HCT116 (cell line): ENCODE measurements around the gene MTURN. TPM values are rescaled to one million over a fixed set of nuclear protein-coding genes. Genes with fewer than 3 reads are reported as not detected.

Experiments used
- ATAC-seq: fragments of 200-7000 bp; cut with Tn5 transposase; 2 replicates; pipeline ENCODE4 v1.9.1; 2020; ENCODE audit warnings: mild to moderate bottlenecking, moderate library complexity
- BruUV-seq: library from RNA; stranded (reverse); fragments of 400-500 nt; replicated peaks from 2 replicates; lab custom pipeline; 2021; lab: Mats Ljungman, UMichigan
- CTCF ChIA-PET: fragments of 300-600 bp; sonication (Branson Sonifier 250); formaldehyde crosslinking; loops from one replicate; lab custom pipeline; 2021; ENCODE audit warnings: antibody characterized with exemption; lab: Charles Lee
- POLR2A ChIA-PET: fragments of 300-600, 350-600 bp; sonication (Branson Sonifier 250); formaldehyde crosslinking; loops from one replicate; lab custom pipeline; 2021; ENCODE audit warnings: antibody characterized with exemption; lab: Charles Lee
- RAD21 ChIA-PET, 2 experiments: fragments of 300-600 bp; sonication (Branson Sonifier 250); formaldehyde crosslinking; loops; one replicate each; lab custom pipeline; 2023; ENCODE audit warnings: low total read pairs in 2 of 2; ENCODE audit not compliant: uncharacterized antibody in 2 of 2, unreplicated experiment in 2 of 2, low non-redundant PET in 1 of 2; lab: Charles Lee
- DNase-seq: peaks from one replicate; pipeline ENCODE4 v3.0.0-alpha.2; 2010; ENCODE audit warnings: low read depth, low spot score
- H2AFZ ChIP-seq: fragments of 200-600 bp; shearing (Covaris generic), sonication (generic); 2 replicates; pipeline ENCODE4 v1.6.1; 2017; ENCODE audit warnings: low read depth, mixed run types, mixed read lengths, antibody characterized with exemption, low read length; ENCODE audit not compliant: poor library complexity, severe bottlenecking
- H3K27ac ChIP-seq: 2 replicates; pipeline ENCODE4 v1.5.1; 2012; ENCODE audit warnings: low read depth, low read length
- H3K27me3 ChIP-seq: fragments of 200-600 bp; sonication (generic); 2 replicates; pipeline ENCODE4 v1.6.1; 2016; ENCODE audit warnings: mixed run types, low read length, mixed read lengths; ENCODE audit not compliant: insufficient read depth
- H3K36me3 ChIP-seq, 2 experiments: fragments of 200-500 bp in 1 of 2; fragments of 200-600 bp in 1 of 2; sonication (Bioruptor generic) in 1 of 2; sonication (generic) in 1 of 2; 2 replicates each; pipeline versions ENCODE4 v1.5.1 to v1.6.1; 2014 to 2016; ENCODE audit warnings: low read length in 2 of 2, inconsistent platforms in 1 of 2, mixed read lengths in 1 of 2, mixed run types in 1 of 2; ENCODE audit not compliant: insufficient read depth in 2 of 2, control insufficient read depth in 1 of 2
- H3K4me1 ChIP-seq, 2 experiments: fragments of 200-600 bp in 1 of 2; sonication (generic) in 1 of 2; 2 replicates each; pipeline versions ENCODE4 v1.5.1 to v1.6.1; 2012 to 2017; ENCODE audit warnings: low read length in 2 of 2, inconsistent platforms in 1 of 2, mild to moderate bottlenecking in 1 of 2, mixed read lengths in 1 of 2, mixed run types in 1 of 2, moderate library complexity in 1 of 2; ENCODE audit not compliant: insufficient read depth in 2 of 2, control insufficient read depth in 1 of 2
- H3K4me2 ChIP-seq: fragments of 200-600 bp; sonication (generic); 2 replicates; pipeline ENCODE4 v1.6.1; 2017; ENCODE audit warnings: mixed run types, low read length, mixed read lengths
- H3K4me3 ChIP-seq, 2 experiments: fragments of 200-600 bp in 1 of 2; sonication (generic) in 1 of 2; replicated peaks in 1 of 2; 2 replicates each; pipeline ENCODE4 v1.5.1; 2011 to 2016; ENCODE audit warnings: low read length in 2 of 2, control low read depth in 1 of 2, low read depth in 1 of 2, mild to moderate bottlenecking in 1 of 2, mixed read lengths in 1 of 2, mixed run types in 1 of 2
- H3K79me2 ChIP-seq: fragments of 200-600 bp; sonication (generic); 2 replicates; pipeline ENCODE4 v1.6.1; 2017; ENCODE audit warnings: mild to moderate bottlenecking, mixed run types, low read length, moderate library complexity, mixed read lengths; ENCODE audit not compliant: insufficient read depth
- H3K9ac ChIP-seq: fragments of 200-600 bp; sonication (generic); 2 replicates; pipeline ENCODE4 v1.6.1; 2016; ENCODE audit warnings: low read length, mixed read lengths
- H3K9me2 ChIP-seq: fragments of 200-600 bp; sonication (generic), shearing (Covaris generic); 2 replicates; pipeline ENCODE4 v1.6.1; 2017; ENCODE audit warnings: mixed run types, mild to moderate bottlenecking, moderate library complexity; ENCODE audit not compliant: insufficient read depth
- H3K9me3 ChIP-seq, 2 experiments: fragments of 200-500 bp in 1 of 2; fragments of 200-600 bp in 1 of 2; sonication (Bioruptor generic) in 1 of 2; sonication (generic) in 1 of 2; 2 replicates each; pipeline ENCODE4 v1.6.1; 2014 to 2017; ENCODE audit warnings: low read length in 2 of 2, mixed read lengths in 2 of 2, inconsistent platforms in 1 of 2, low read depth in 1 of 2, mild to moderate bottlenecking in 1 of 2, mixed run types in 1 of 2, moderate library complexity in 1 of 2; ENCODE audit not compliant: control insufficient read depth in 1 of 2, insufficient read depth in 1 of 2
- H4K20me1 ChIP-seq: fragments of 200-600 bp; sonication (generic), shearing (Covaris generic); 2 replicates; pipeline ENCODE4 v1.6.1; 2017; ENCODE audit warnings: mixed run types, mild to moderate bottlenecking, moderate library complexity; ENCODE audit not compliant: insufficient read depth
- ATF3 ChIP-seq: IDR thresholded peaks from 2 replicates; pipeline ENCODE4 v1.6.1; 2012
- CEBPB ChIP-seq: IDR thresholded peaks from 2 replicates; pipeline ENCODE4 v1.6.1; 2012; ENCODE audit warnings: low read depth
- CTCF ChIP-seq, 3 experiments: fragments of 200-600 bp in 1 of 3; sonication (generic) in 1 of 3; IDR thresholded peaks in 2 of 3; conservative IDR thresholded peaks in 1 of 3; 2 replicates each; pipeline ENCODE4 v1.5.1; 2012 to 2017; ENCODE audit warnings: low read depth in 2 of 3, low read length in 2 of 3, antibody characterized with exemption in 1 of 3, borderline replicate concordance in 1 of 3, control low read depth in 1 of 3, mild to moderate bottlenecking in 1 of 3, mixed read lengths in 1 of 3, mixed run types in 1 of 3, moderate library complexity in 1 of 3; ENCODE audit not compliant: insufficient read depth in 1 of 3
- ELF1 ChIP-seq: IDR thresholded peaks from 2 replicates; pipeline ENCODE4 v1.6.1; 2012; ENCODE audit warnings: low read depth, borderline replicate concordance
- FOSL1 ChIP-seq: IDR thresholded peaks from 2 replicates; pipeline ENCODE4 v1.6.1; 2012; ENCODE audit warnings: low read depth
- JUND ChIP-seq: IDR thresholded peaks from 2 replicates; pipeline ENCODE4 v1.6.1; 2012
- POLR2AphosphoS5 ChIP-seq: IDR thresholded peaks from 2 replicates; pipeline ENCODE4 v1.6.1; 2011; ENCODE audit warnings: mild to moderate bottlenecking, low read depth, low read length, moderate library complexity
- RAD21 ChIP-seq: IDR thresholded peaks from 2 replicates; pipeline ENCODE4 v1.6.1; 2012; ENCODE audit warnings: low read depth, mild to moderate bottlenecking
- REST ChIP-seq: IDR thresholded peaks from 2 replicates; pipeline ENCODE4 v1.6.1; 2012; ENCODE audit warnings: low read depth
- SIN3A ChIP-seq: IDR thresholded peaks from 2 replicates; pipeline ENCODE4 v1.6.1; 2012; ENCODE audit warnings: low read depth
- SP1 ChIP-seq: IDR thresholded peaks from 2 replicates; pipeline ENCODE4 v1.6.1; 2012; ENCODE audit warnings: low read depth
- SRF ChIP-seq: IDR thresholded peaks from 2 replicates; pipeline ENCODE4 v1.6.1; 2012; ENCODE audit warnings: low read depth
- YY1 ChIP-seq: IDR thresholded peaks from 2 replicates; pipeline ENCODE4 v1.6.1; 2011; ENCODE audit warnings: low read length, low read depth, moderate library complexity, mild to moderate bottlenecking; ENCODE audit not compliant: insufficient replicate concordance; ENCODE audit errors: extremely low read depth
- ZNF274 ChIP-seq: fragments of 200-500 bp; sonication (Bioruptor generic); IDR thresholded peaks from 2 replicates; pipeline ENCODE4 v1.6.1; 2014; ENCODE audit warnings: mild to moderate bottlenecking, low read depth, low read length, inconsistent platforms
- intact Hi-C: fragments of 100-400 bp; cut with micrococcal nuclease; formaldehyde crosslinking; loops from 2 replicates; pipeline ENCODE4 v1.10.0; 2022
- total RNA-seq: library from RNA; stranded (reverse); gene quantifications from one replicate; pipeline ENCODE4 v1.2.1, GENCODE V29; 2021; ENCODE audit not compliant: unreplicated experiment

Gene MTURN
- total RNA-seq, 1 experiment from 2014 or later, result 7.5 TPM

GRCh38 chr7:30091987-30092386 lies 42.8 kb upstream of the MTURN start:
- ChIA-PET RAD21 (no interaction called here), CTCF (interaction anchor here (1.0 kb wide), 1 partner anchor 18 kb away, joined by 4 read pairs; no protein-coding TSS in a partner anchor), POLR2A (no interaction called here)
- TF ChIP-seq CTCF (IDR thresholded peaks at IDR 0.05 in 2 of 3, conservative IDR thresholded peaks at IDR 0.05 in 1 of 3; ENCODE audit: borderline replicate concordance in 1 of 3, insufficient read depth in 1 of 3, low read depth in 2 of 3, low read length in 2 of 3) (no peak), JUND (no peak), YY1 (no peak), SP1 (no peak), SIN3A (no peak), ELF1 (no peak), FOSL1 (no peak)
- Histone ChIP-seq H2AFZ (no peak overlapping the region), H3K9ac (no peak overlapping the region), H3K36me3 (no peaks in the 10 kb centered on the region), H3K9me2 (no peaks in the 10 kb centered on the region), H3K4me1 (peaks cover 0 to 5% of the 10 kb centered on the region in 2 experiments; a peak in 1 of 4 replicates), H3K79me2 (no peaks in the 10 kb centered on the region), H4K20me1 (no peaks in the 10 kb centered on the region), H3K4me3 (no peak overlapping the region), H3K27me3 (no peaks in the 10 kb centered on the region), H3K27ac (no peak overlapping the region), H3K4me2 (no peak overlapping the region), H3K9me3 (no peaks in the 10 kb centered on the region)
- intact Hi-C loops, result no loop called here
- no peak for DNase-seq
- no TSS peak for BruUV-seq
- ATAC-seq, result no peak

GRCh38 chr7:30093420-30093952 lies 41.3 kb upstream of the MTURN start:
- ChIA-PET POLR2A (no interaction called here), CTCF (no interaction called here), RAD21 (no interaction called here)
- no peaks in the 10 kb centered on the region for H3K27me3 ChIP-seq
- H3K9me2 ChIP-seq, result no peaks in the 10 kb centered on the region
- H3K9me3 ChIP-seq, result no peaks in the 10 kb centered on the region
- no TSS peak for BruUV-seq
- H3K4me3 ChIP-seq, result no peak overlapping the region
- H3K4me2 ChIP-seq, result no peak overlapping the region
- DNase-seq (no peak), ATAC-seq (no peak)
- no peak overlapping the region for H3K9ac ChIP-seq
- H3K36me3 ChIP-seq, result no peaks in the 10 kb centered on the region
- H3K27ac ChIP-seq, result no peak overlapping the region
- H2AFZ ChIP-seq, result no peak overlapping the region
- H4K20me1 ChIP-seq, result no peaks in the 10 kb centered on the region
- peaks cover 0 to 5% of the 10 kb centered on the region in 2 experiments; a peak in 1 of 4 replicates for H3K4me1 ChIP-seq
- H3K79me2 ChIP-seq, result no peaks in the 10 kb centered on the region
- intact Hi-C loops, result no loop called here
- TF ChIP-seq POLR2AphosphoS5 (no peak), ELF1 (no peak), ZNF274 (no peak), REST (no peak), SP1 (no peak), RAD21 (no peak), ATF3 (no peak), SRF (no peak), CEBPB (no peak), JUND (no peak)
